A549 (cell line): ENCODE data around the gene IHH.

ENCODE experiments used
- EHMT2 ChIP-seq: fragments of 200-600 bp; sonication (generic); IDR thresholded peaks from 2 replicates; pipeline ENCODE4 v1.6.1; 2016; ENCODE audit warnings: antibody characterized with exemption, low read depth, mild to moderate bottlenecking, moderate library complexity
- JUN ChIP-seq, 2 experiments: fragments of >200 bp; sonication (Bioruptor Twin); formaldehyde crosslinking; IDR thresholded peaks; 2 replicates in 1 of 2; 3 replicates in 1 of 2; pipeline ENCODE4 v1.6.1; 2016 to 2017
- POLR2A ChIP-seq: IDR thresholded peaks from 2 replicates; pipeline ENCODE4 v1.6.1; 2012; ENCODE audit warnings: mild to moderate bottlenecking, low read length
- RCOR1 ChIP-seq: fragments of 150-350 bp; IDR thresholded peaks from 2 replicates; pipeline ENCODE4 v1.6.1; 2014; ENCODE audit warnings: antibody characterized with exemption, low read length, low read depth

GRCh38 chr2:219023045-219023605, 37.6 kb downstream of the IHH start:
- no peak for TF ChIP-seq RCOR1
- TF ChIP-seq POLR2A = no peak
- no peak for TF ChIP-seq EHMT2
- TF ChIP-seq JUN (IDR thresholded peaks at IDR 0.05) = no peak
